Caco-2 (cell line): ENCODE data around the gene IL26. TPM values are rescaled to one million over a fixed set of nuclear protein-coding genes. Genes with fewer than 3 reads are reported as not detected.

Experiments used
- BruUV-seq: library from RNA; stranded (reverse); fragments of 400-500 nt; replicated peaks from 2 replicates; lab custom pipeline; 2021; lab: Mats Ljungman, UMichigan
- CTCF ChIA-PET: fragments of 300-600 bp; sonication (Branson Sonifier 250); formaldehyde crosslinking; loops from one replicate; lab custom pipeline; 2022; ENCODE audit warnings: antibody characterized with exemption; lab: Charles Lee
- POLR2A ChIA-PET: fragments of 300-600 bp; sonication (Branson Sonifier 250); formaldehyde crosslinking; loops from one replicate; lab custom pipeline; 2022; ENCODE audit warnings: antibody characterized with exemption; lab: Charles Lee
- DNase-seq, 2 experiments: peaks; one replicate each; pipeline versions ENCODE4 v3.0.0 to v3.0.0-alpha.2; 2020 to 2022
- H3K27me3 ChIP-seq: replicated peaks from 2 replicates; pipeline ENCODE4 v1.6.0; 2011; ENCODE audit warnings: low read length; ENCODE audit not compliant: control insufficient read depth, insufficient read depth
- H3K36me3 ChIP-seq: 2 replicates; pipeline ENCODE4 v1.5.1; 2011; ENCODE audit warnings: low read length; ENCODE audit not compliant: control insufficient read depth, insufficient read depth
- H3K4me1 ChIP-seq: fragments of 250-450 bp; sonication (Bioruptor Pico); 2 replicates; pipeline ENCODE4 v1.5.1; 2020; ENCODE audit warnings: mild to moderate bottlenecking
- H3K4me3 ChIP-seq: 2 replicates; pipeline ENCODE4 v1.5.1; 2011; ENCODE audit warnings: low read depth, mild to moderate bottlenecking, control low read depth, low read length
- H3K9me3 ChIP-seq: fragments of 250-450 bp; sonication (Bioruptor Pico); 2 replicates; pipeline ENCODE4 v1.5.1; 2020; ENCODE audit warnings: mild to moderate bottlenecking, moderate library complexity
- H3K27ac Mint-ChIP-seq: one replicate; pipeline ENCODE4 v1.8.0; 2022; ENCODE audit warnings: mixed read lengths; ENCODE audit not compliant: unreplicated experiment
- H3K27me3 Mint-ChIP-seq: one replicate; pipeline ENCODE4 v1.8.0; 2022; ENCODE audit warnings: mixed read lengths; ENCODE audit not compliant: insufficient read depth, unreplicated experiment
- H3K36me3 Mint-ChIP-seq: one replicate; pipeline ENCODE4 v1.8.0; 2022; ENCODE audit warnings: mild to moderate bottlenecking, mixed read lengths; ENCODE audit not compliant: insufficient read depth, unreplicated experiment
- H3K4me1 Mint-ChIP-seq: one replicate; pipeline ENCODE4 v1.8.0; 2022; ENCODE audit warnings: low read depth, mixed read lengths; ENCODE audit not compliant: unreplicated experiment
- H3K4me3 Mint-ChIP-seq: one replicate; pipeline ENCODE4 v1.8.0; 2022; ENCODE audit warnings: mild to moderate bottlenecking, moderate library complexity, mixed read lengths; ENCODE audit not compliant: unreplicated experiment
- H3K9me3 Mint-ChIP-seq: one replicate; pipeline ENCODE4 v1.8.0; 2022; ENCODE audit warnings: mixed read lengths; ENCODE audit not compliant: unreplicated experiment
- CTCF ChIP-seq, 2 experiments: fragments of 200-600 bp in 1 of 2; IDR thresholded peaks; 1 replicate in 1 of 2; 2 replicates in 1 of 2; pipeline versions ENCODE4 v1.5.1 to v1.8.0; 2011 to 2022; ENCODE audit warnings: antibody characterized with exemption in 1 of 2, control low read depth in 1 of 2, inconsistent platforms in 1 of 2, low read depth in 1 of 2, low read length in 1 of 2, mild to moderate bottlenecking in 1 of 2, moderate library complexity in 1 of 2; ENCODE audit not compliant: insufficient read depth in 1 of 2, severe bottlenecking in 1 of 2, unreplicated experiment in 1 of 2
- intact Hi-C: fragments of 100-400 bp; cut with micrococcal nuclease; formaldehyde crosslinking; loops from one replicate; pipeline ENCODE4 v1.10.0; 2022; ENCODE audit not compliant: unreplicated experiment
- total RNA-seq: library from RNA; stranded (reverse); gene quantifications from 2 replicates; pipeline ENCODE4 v1.2.3, GENCODE V29; 2022

IL26 gene
- total RNA-seq, 1 experiment from 2014 or later: not detected

GRCh38 chr12:68190301-68190700 is 35.3 kb downstream of the IL26 start:
- ChIA-PET CTCF (no interaction called here), POLR2A (no interaction called here)
- Histone ChIP-seq H3K9me3 (no peaks in the 10 kb centered on the region), H3K27me3 (no peaks in the 10 kb centered on the region), H3K4me1 (no peaks in the 10 kb centered on the region), H3K4me3 (no peak overlapping the region), H3K36me3 (no peaks in the 10 kb centered on the region)
- no peak for TF ChIP-seq CTCF (IDR thresholded peaks at IDR 0.05; ENCODE audit: insufficient read depth in 1 of 2, low read depth in 1 of 2, low read length in 1 of 2, severe bottlenecking in 1 of 2, unreplicated experiment in 1 of 2)
- no peak overlapping the region for H3K27ac Mint-ChIP-seq
- peaks cover 10% of the 10 kb centered on the region for H3K27me3 Mint-ChIP-seq
- no TSS peak for BruUV-seq
- no peaks in the 10 kb centered on the region for H3K36me3 Mint-ChIP-seq
- H3K4me3 Mint-ChIP-seq: no peak overlapping the region
- no peaks in the 10 kb centered on the region for H3K9me3 Mint-ChIP-seq
- intact Hi-C loops: no loop called here
- no peak for DNase-seq
- H3K4me1 Mint-ChIP-seq: peaks cover 8% of the 10 kb centered on the region

- no peak for TF ChIP-seq CTCF (IDR thresholded peaks at IDR 0.05; ENCODE audit: insufficient read depth in 1 of 2, low read depth in 1 of 2, low read length in 1 of 2, severe bottlenecking in 1 of 2, unreplicated experiment in 1 of 2)
- ChIA-PET POLR2A (no interaction called here), CTCF (no interaction called here)
- H3K4me1 ChIP-seq: no peaks in the 10 kb centered on the region
- no peaks in the 10 kb centered on the region for H3K27me3 ChIP-seq
- no peaks in the 10 kb centered on the region for H3K9me3 Mint-ChIP-seq
- no peak overlapping the region for H3K27ac Mint-ChIP-seq
- intact Hi-C loops: loop anchor here (5.0 kb wide), 1 partner anchor 148 kb away; no protein-coding TSS in a partner anchor
- BruUV-seq: no TSS peak
- DNase-seq: no peak
- H3K36me3 Mint-ChIP-seq: no peaks in the 10 kb centered on the region
- no peak overlapping the region for H3K4me3 Mint-ChIP-seq
- H3K4me3 ChIP-seq: no peak overlapping the region
- H3K27me3 Mint-ChIP-seq: peaks cover 10% of the 10 kb centered on the region
- no peaks in the 10 kb centered on the region for H3K9me3 ChIP-seq
- H3K36me3 ChIP-seq: no peaks in the 10 kb centered on the region
- H3K4me1 Mint-ChIP-seq: peaks cover 8% of the 10 kb centered on the region
Observed at GRCh38 chr12:68189821-68190242, 35.8 kb downstream of the IL26 start.

GRCh38 chr12:68185598-68185997 is 40.0 kb downstream of the IL26 start:
- H3K4me3 Mint-ChIP-seq: no peak overlapping the region
- peaks cover 13% of the 10 kb centered on the region for H3K27me3 Mint-ChIP-seq
- Histone ChIP-seq H3K4me1 (no peaks in the 10 kb centered on the region), H3K4me3 (no peak overlapping the region), H3K27me3 (no peaks in the 10 kb centered on the region), H3K9me3 (no peaks in the 10 kb centered on the region), H3K36me3 (no peaks in the 10 kb centered on the region)
- BruUV-seq: no TSS peak
- POLR2A ChIA-PET: no interaction called here
- CTCF ChIA-PET: no interaction called here
- TF ChIP-seq CTCF (IDR thresholded peaks at IDR 0.05; ENCODE audit: insufficient read depth in 1 of 2, low read depth in 1 of 2, low read length in 1 of 2, severe bottlenecking in 1 of 2, unreplicated experiment in 1 of 2): no peak
- no peaks in the 10 kb centered on the region for H3K4me1 Mint-ChIP-seq
- H3K27ac Mint-ChIP-seq: no peak overlapping the region
- DNase-seq: no peak
- no peaks in the 10 kb centered on the region for H3K9me3 Mint-ChIP-seq
- H3K36me3 Mint-ChIP-seq: no peaks in the 10 kb centered on the region
- intact Hi-C loops: loop anchor here (5.0 kb wide), 1 partner anchor 143 kb away; no protein-coding TSS in a partner anchor
